ENCODE data around the gene DAP3. TPM values are rescaled to one million over a fixed set of nuclear protein-coding genes. Genes with fewer than 3 reads are reported as not detected.

DAP3 gene
- total and polyA plus RNA-seq, 9 of the 15 experiments (the other 6 are each of a cell fraction or from before 2014, with no cell fraction given), result 155 to 484 (median 298) TPM

GRCh38 chr1:155687705-155688323, 1.1 kb upstream of the DAP3 start (continued):
- TF ChIP-seq, protein P1, sequence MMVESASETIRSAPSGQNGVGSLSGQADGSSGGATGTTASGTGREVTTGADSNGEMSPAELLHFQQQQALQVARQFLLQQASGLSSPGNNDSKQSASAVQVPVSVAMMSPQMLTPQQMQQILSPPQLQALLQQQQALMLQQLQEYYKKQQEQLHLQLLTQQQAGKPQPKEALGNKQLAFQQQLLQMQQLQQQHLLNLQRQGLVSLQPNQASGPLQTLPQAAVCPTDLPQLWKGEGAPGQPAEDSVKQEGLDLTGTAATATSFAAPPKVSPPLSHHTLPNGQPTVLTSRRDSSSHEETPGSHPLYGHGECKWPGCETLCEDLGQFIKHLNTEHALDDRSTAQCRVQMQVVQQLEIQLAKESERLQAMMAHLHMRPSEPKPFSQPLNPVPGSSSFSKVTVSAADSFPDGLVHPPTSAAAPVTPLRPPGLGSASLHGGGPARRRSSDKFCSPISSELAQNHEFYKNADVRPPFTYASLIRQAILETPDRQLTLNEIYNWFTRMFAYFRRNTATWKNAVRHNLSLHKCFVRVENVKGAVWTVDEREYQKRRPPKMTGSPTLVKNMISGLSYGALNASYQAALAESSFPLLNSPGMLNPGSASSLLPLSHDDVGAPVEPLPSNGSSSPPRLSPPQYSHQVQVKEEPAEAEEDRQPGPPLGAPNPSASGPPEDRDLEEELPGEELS (CRISPR knock-in tag; IDR thresholded peaks at IDR 0.05; ENCODE audit: borderline replicate concordance), result 0 out of 2 replicates have a peak, but pooled peaks have one; percentile 39
- TF ChIP-seq, protein P2, sequence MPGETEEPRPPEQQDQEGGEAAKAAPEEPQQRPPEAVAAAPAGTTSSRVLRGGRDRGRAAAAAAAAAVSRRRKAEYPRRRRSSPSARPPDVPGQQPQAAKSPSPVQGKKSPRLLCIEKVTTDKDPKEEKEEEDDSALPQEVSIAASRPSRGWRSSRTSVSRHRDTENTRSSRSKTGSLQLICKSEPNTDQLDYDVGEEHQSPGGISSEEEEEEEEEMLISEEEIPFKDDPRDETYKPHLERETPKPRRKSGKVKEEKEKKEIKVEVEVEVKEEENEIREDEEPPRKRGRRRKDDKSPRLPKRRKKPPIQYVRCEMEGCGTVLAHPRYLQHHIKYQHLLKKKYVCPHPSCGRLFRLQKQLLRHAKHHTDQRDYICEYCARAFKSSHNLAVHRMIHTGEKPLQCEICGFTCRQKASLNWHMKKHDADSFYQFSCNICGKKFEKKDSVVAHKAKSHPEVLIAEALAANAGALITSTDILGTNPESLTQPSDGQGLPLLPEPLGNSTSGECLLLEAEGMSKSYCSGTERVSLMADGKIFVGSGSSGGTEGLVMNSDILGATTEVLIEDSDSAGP (CRISPR knock-in tag; IDR thresholded peaks at IDR 0.05), result 0 out of 2 replicates have a peak, but pooled peaks have one; percentile 53
- TF ChIP-seq ETV5 (CRISPR knock-in tag; IDR thresholded peaks at IDR 0.05; ENCODE audit: low read depth), result 0 out of 2 replicates have a peak, but pooled peaks have one; percentile 55
- 0 out of 2 replicates have a peak, but pooled peaks have one; percentile 6 for TF ChIP-seq GTF2E2 (tag; IDR thresholded peaks at IDR 0.05)
- TF ChIP-seq SP1 (CRISPR knock-in tag; IDR thresholded peaks at IDR 0.05), result peak; percentile 55; the same call in 1 of the 2 replicates
- TF ChIP-seq E2F3 (CRISPR knock-in tag; IDR thresholded peaks at IDR 0.05), result 0 out of 2 replicates have a peak, but pooled peaks have one; percentile 31
- TF ChIP-seq E2F5 (CRISPR knock-in tag; IDR thresholded peaks at IDR 0.05), result peak; percentile 75; the same call in 1 of the 2 replicates
